PC-3 (cell line): ENCODE results near the gene RECQL5. TPM values are rescaled to one million over a fixed set of nuclear protein-coding genes. Genes with fewer than 3 reads are reported as not detected.
"Not testable (repeated sequence)": the region's sequence is repeated elsewhere in the genome, so short reads cannot be mapped to it uniquely, and the experiment has no call there.

Experiments
- ATAC-seq: fragments of 200-7000 bp; cut with Tn5 transposase; 2 replicates; pipeline ENCODE4 v1.9.1; 2020; ENCODE audit warnings: mild to moderate bottlenecking, moderate library complexity
- BruUV-seq: library from RNA; stranded (reverse); fragments of 400-500 nt; replicated peaks from 2 replicates; lab custom pipeline; 2021; lab: Mats Ljungman, UMichigan
- CTCF ChIA-PET: fragments of 300-600 bp; sonication (Branson Sonifier 250); formaldehyde crosslinking; loops from one replicate; lab custom pipeline; 2022; ENCODE audit warnings: antibody characterized with exemption; lab: Charles Lee
- POLR2A ChIA-PET: fragments of 300-600 bp; sonication (Branson Sonifier 250); formaldehyde crosslinking; loops from one replicate; lab custom pipeline; 2022; ENCODE audit warnings: antibody characterized with exemption; ENCODE audit not compliant: unreplicated experiment; lab: Charles Lee
- DNase-seq: peaks from one replicate; pipeline ENCODE4 v3.0.0-alpha.2; 2015
- H2AFZ ChIP-seq: fragments of 300-600 bp; sonication (generic); 2 replicates; pipeline ENCODE4 v1.6.0; 2016; ENCODE audit warnings: antibody characterized with exemption, low read length
- H3F3A ChIP-seq: fragments of 300-600 bp; sonication (generic); one replicate; pipeline ENCODE4 v1.6.0; 2017; ENCODE audit warnings: antibody characterized with exemption, low read length, control low read depth, mild to moderate bottlenecking; ENCODE audit not compliant: unreplicated experiment
- H3K27ac ChIP-seq: fragments of 300-600 bp; sonication (generic); 2 replicates; pipeline ENCODE4 v1.5.1; 2016; ENCODE audit warnings: mild to moderate bottlenecking, low read length
- H3K27me3 ChIP-seq: fragments of 300-600 bp; sonication (generic); 2 replicates; pipeline ENCODE4 v1.6.1; 2016; ENCODE audit warnings: low read length, mixed read lengths
- H3K36me3 ChIP-seq: fragments of 300-600 bp; sonication (generic); 2 replicates; pipeline ENCODE4 v1.6.1; 2016; ENCODE audit warnings: low read depth, mixed run types, low read length, mixed read lengths
- H3K4me1 ChIP-seq: fragments of 300-600 bp; sonication (generic); 2 replicates; pipeline ENCODE4 v1.5.1; 2016; ENCODE audit warnings: low read length; ENCODE audit not compliant: insufficient read depth
- H3K4me2 ChIP-seq: fragments of 300-600 bp; sonication (generic); 2 replicates; pipeline ENCODE4 v1.6.0; 2016; ENCODE audit warnings: low read length
- H3K4me3 ChIP-seq: fragments of 300-600 bp; sonication (generic); 2 replicates; pipeline ENCODE4 v1.5.1; 2016; ENCODE audit warnings: mild to moderate bottlenecking, low read length, mixed read lengths
- H3K79me2 ChIP-seq: fragments of 300-600 bp; sonication (generic); 2 replicates; pipeline ENCODE4 v1.6.1; 2017; ENCODE audit warnings: low read length, mixed read lengths
- H3K9ac ChIP-seq: fragments of 300-600 bp; sonication (generic); 2 replicates; pipeline ENCODE4 v1.6.0; 2016; ENCODE audit warnings: mild to moderate bottlenecking, low read length
- H3K9me2 ChIP-seq: fragments of 300-600 bp; sonication (generic); replicated peaks from 2 replicates; pipeline ENCODE4 v1.6.1; 2016; ENCODE audit warnings: mixed run types, low read length, mixed read lengths
- H3K9me3 ChIP-seq: fragments of 300-600 bp; sonication (generic); 2 replicates; pipeline ENCODE4 v1.6.1; 2016; ENCODE audit warnings: low read length, mixed read lengths
- H4K20me1 ChIP-seq: fragments of 300-600 bp; sonication (generic); 2 replicates; pipeline ENCODE4 v1.6.1; 2016; ENCODE audit warnings: low read length, mixed read lengths
- EZH2 ChIP-seq: fragments of 300-600 bp; sonication (generic); IDR thresholded peaks from one replicate; pipeline ENCODE4 v1.6.1; 2017; ENCODE audit warnings: antibody characterized with exemption, mild to moderate bottlenecking, low read length; ENCODE audit not compliant: unreplicated experiment
- EZH2phosphoT487 ChIP-seq: fragments of 300-600 bp; sonication (generic); IDR thresholded peaks from 2 replicates; pipeline ENCODE4 v1.6.1; 2018; ENCODE audit warnings: mild to moderate bottlenecking, antibody characterized with exemption, low read length, borderline replicate concordance
- intact Hi-C: fragments of 100-400 bp; cut with micrococcal nuclease; formaldehyde crosslinking; loops from 2 replicates; pipeline ENCODE4 v1.9.0; 2023
- total RNA-seq: library from RNA; depleted of rRNA; stranded (reverse); fragments of >200 nt; gene quantifications from 2 replicates; pipeline ENCODE4 v1.2.3, GENCODE V29; 2014
- TF ChIP-seq, protein P1 (sequence below): fragments of 300-600 bp; sonication (generic); conservative IDR thresholded peaks from 2 replicates; pipeline ENCODE4 v1.5.1; 2017; ENCODE audit warnings: antibody characterized with exemption, low read depth, mild to moderate bottlenecking, low read length

The RECQL5 gene
- total RNA-seq, 1 experiment from 2014 or later: 54.2 TPM

DNA sequence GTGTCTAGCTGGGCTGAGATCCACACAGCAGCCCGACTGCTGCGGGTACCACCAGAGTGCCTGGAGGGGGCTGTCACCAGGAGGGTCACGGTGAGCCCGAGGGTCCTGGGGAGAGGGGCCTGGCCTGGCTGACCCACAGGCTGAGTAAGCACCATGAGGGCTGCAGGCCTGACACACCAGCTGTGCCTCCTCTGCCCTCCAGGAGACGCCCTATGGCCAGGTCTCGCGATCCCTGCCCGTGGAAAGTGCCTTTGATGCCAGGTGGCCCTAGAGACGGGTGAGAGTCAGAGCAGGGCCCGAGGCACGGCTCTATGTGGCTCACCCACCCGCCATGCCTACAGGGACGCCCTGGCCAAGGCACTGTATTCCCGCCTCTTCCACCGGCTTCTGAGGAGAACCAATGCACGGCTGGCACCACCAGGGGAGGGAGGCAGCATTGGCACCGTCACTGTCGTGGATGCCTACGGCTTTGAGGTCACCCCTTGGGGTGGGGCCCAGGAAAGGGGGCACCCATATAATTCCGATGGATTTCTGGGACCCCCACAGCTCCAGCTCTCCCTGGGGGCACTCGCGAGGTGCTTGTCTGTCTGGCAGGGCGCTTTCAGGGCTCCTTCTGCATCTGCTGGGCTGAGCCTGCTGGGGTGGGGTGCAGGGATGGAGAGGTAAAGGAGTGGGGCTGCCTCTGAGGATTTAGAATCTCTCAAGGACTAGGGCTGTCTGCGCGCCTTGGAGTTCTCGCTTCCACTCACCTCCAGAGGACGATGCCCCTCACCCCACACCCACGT lies 72.3 kb downstream of the RECQL5 start:
- Histone ChIP-seq H3K4me1 (peaks cover 2% of the 10 kb centered on the region; the same call in 1 of the 2 replicates), H3K9me3 (no peaks in the 10 kb centered on the region), H3F3A (no peaks in the 10 kb centered on the region), H4K20me1 (no peaks in the 10 kb centered on the region), H3K36me3 (no peaks in the 10 kb centered on the region), H3K4me3 (no peak overlapping the region), H3K9ac (no peak overlapping the region), H3K4me2 (no peak overlapping the region), H3K27me3 (no peaks in the 10 kb centered on the region), H3K79me2 (no peaks in the 10 kb centered on the region), H3K27ac (no peak overlapping the region), H2AFZ (no peak overlapping the region), H3K9me2 (no peaks in the 10 kb centered on the region)
- ChIA-PET POLR2A (no interaction called here), CTCF (interaction anchor here (0.8 to 1.0 kb wide), 2 partner anchors 38 to 39 kb away, joined by 4 to 5 read pairs; partner anchors contain the start of gene SMIM5)
- intact Hi-C loops: no loop called here
- TF ChIP-seq EZH2: no peak
- TF ChIP-seq, protein P1, sequence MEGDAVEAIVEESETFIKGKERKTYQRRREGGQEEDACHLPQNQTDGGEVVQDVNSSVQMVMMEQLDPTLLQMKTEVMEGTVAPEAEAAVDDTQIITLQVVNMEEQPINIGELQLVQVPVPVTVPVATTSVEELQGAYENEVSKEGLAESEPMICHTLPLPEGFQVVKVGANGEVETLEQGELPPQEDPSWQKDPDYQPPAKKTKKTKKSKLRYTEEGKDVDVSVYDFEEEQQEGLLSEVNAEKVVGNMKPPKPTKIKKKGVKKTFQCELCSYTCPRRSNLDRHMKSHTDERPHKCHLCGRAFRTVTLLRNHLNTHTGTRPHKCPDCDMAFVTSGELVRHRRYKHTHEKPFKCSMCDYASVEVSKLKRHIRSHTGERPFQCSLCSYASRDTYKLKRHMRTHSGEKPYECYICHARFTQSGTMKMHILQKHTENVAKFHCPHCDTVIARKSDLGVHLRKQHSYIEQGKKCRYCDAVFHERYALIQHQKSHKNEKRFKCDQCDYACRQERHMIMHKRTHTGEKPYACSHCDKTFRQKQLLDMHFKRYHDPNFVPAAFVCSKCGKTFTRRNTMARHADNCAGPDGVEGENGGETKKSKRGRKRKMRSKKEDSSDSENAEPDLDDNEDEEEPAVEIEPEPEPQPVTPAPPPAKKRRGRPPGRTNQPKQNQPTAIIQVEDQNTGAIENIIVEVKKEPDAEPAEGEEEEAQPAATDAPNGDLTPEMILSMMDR: no peak; the same call in 1 of the 2 replicates
- TF ChIP-seq EZH2phosphoT487: no peak
- BruUV-seq: no TSS peak
- ATAC-seq (peak; percentile 34), DNase-seq (no peak)

DNA sequence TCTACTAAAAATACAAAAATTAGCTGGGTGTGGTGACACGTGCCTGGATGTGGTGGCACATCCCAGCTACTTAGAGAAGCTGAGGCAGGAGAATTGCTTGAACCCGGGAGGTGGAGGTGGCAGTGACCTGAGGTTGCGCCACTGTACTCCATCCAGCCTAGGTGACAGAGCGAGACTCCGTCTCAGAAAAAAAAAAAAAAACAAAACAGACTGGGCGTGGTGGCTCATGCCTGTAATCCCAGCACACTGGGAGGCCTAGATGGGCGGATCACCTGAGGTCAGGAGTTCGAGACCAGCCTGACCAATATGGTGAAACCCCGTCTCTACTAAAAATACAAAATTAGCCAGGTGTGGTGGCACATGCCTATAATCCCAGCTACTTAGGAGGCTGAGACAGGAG lies 73.5 kb downstream of the RECQL5 start:
- H3K27ac ChIP-seq, BruUV-seq, DNase-seq, H3K4me1 ChIP-seq, H4K20me1 ChIP-seq, H3K9me3 ChIP-seq, POLR2A ChIA-PET, H3K9ac ChIP-seq, H3K36me3 ChIP-seq, ATAC-seq, H3K27me3 ChIP-seq, H3K79me2 ChIP-seq, H3F3A ChIP-seq, H3K9me2 ChIP-seq, intact Hi-C loops, H3K4me2 ChIP-seq, H3K4me3 ChIP-seq, H2AFZ ChIP-seq: not testable (repeated sequence)
- CTCF ChIA-PET: interaction anchor here (0.6 kb wide), 2 partner anchors 68 to 71 kb away, joined by 3 to 10 read pairs; no protein-coding TSS in a partner anchor

DNA sequence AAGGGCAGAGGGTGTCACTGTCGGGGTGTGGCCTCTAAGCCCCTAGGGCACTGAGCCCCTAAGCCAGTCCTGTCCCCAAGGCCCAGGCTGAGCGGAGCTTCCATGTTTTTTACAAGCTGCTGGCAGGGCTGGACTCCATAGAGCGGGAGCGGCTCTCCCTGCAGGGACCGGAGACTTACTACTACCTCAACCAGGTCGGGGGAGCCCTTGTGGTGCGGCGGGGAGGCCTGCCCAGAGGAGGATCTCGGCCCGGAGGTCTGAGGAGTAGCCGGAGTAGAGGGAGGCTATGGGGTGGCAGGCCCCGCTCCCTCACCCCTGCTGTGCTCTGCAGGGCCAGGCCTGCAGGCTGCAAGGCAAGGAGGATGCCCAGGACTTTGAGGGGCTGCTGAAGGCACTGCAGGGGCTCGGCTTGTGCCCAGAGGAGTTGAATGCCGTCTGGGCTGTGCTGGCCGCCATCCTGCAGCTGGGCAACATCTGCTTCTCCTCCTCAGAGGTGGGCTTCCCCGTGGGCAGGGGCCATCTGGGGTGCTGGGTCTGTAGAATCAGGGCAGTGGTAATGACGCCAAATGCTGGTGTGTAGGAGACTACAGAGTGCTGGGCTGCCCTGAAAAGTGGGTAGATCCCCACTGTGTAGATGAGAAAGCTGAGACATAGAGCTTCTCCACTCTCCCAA lies 74.5 kb downstream of the RECQL5 start:
- Histone ChIP-seq H3F3A (no peaks in the 10 kb centered on the region), H3K9me2 (no peaks in the 10 kb centered on the region), H2AFZ (no peak overlapping the region), H4K20me1 (no peaks in the 10 kb centered on the region), H3K9ac (no peak overlapping the region), H3K4me2 (no peak overlapping the region), H3K4me1 (peaks cover 10% of the 10 kb centered on the region), H3K4me3 (no peak overlapping the region), H3K27me3 (no peaks in the 10 kb centered on the region), H3K79me2 (no peaks in the 10 kb centered on the region), H3K36me3 (no peaks in the 10 kb centered on the region), H3K27ac (no peak overlapping the region), H3K9me3 (no peaks in the 10 kb centered on the region)
- no peak for ATAC-seq
- CTCF ChIA-PET: interaction anchor here (0.6 kb wide), 1 partner anchor 67 kb away, joined by 10 read pairs; no protein-coding TSS in a partner anchor
- intact Hi-C loops: no loop called here
- POLR2A ChIA-PET: interaction anchor here (0.6 kb wide), 1 partner anchor 53 kb away, joined by 3 read pairs; no protein-coding TSS in a partner anchor
- TF ChIP-seq EZH2: no peak
- TF ChIP-seq EZH2phosphoT487: no peak
- TF ChIP-seq, protein P1: no peak
- no TSS peak for BruUV-seq
- no peak for DNase-seq
